CD4-positive, alpha-beta T cell treated with Interleukin-15 for 1 hour (primary cell): Measurements from ENCODE around the gene TBL1XR1.
A peak's percentile ranks its signal among the peaks of the same experiment; 100 is the strongest.
"Not testable (repeated sequence)": the region's sequence is repeated elsewhere in the genome, so short reads cannot be mapped to it uniquely, and the experiment has no call there.

Source experiments
- DNase-seq: peaks from one replicate; pipeline ENCODE4 v3.0.0-alpha.2; 2020

The TBL1XR1 gene

DNA sequence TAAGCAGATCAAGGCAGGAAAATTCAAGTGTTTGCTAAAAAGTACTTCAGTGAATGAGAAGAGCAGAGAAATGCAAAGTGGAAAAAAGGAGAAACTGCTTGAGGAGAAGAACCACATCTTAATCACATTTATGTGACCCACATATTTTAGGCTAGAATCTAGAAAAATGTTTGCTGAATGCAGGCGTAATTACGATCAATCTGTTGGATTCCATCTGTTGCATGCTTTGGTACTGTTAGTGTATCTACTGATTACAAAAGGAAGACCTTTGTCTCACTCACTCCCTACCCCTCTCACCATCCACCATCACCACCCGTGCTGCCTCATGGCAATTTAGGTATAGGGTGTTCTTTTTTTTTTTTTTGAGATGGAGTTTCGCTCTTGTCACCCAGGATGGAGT is 9.7 kb upstream of the TBL1XR1 start:
- DNase-seq = no peak

DNA sequence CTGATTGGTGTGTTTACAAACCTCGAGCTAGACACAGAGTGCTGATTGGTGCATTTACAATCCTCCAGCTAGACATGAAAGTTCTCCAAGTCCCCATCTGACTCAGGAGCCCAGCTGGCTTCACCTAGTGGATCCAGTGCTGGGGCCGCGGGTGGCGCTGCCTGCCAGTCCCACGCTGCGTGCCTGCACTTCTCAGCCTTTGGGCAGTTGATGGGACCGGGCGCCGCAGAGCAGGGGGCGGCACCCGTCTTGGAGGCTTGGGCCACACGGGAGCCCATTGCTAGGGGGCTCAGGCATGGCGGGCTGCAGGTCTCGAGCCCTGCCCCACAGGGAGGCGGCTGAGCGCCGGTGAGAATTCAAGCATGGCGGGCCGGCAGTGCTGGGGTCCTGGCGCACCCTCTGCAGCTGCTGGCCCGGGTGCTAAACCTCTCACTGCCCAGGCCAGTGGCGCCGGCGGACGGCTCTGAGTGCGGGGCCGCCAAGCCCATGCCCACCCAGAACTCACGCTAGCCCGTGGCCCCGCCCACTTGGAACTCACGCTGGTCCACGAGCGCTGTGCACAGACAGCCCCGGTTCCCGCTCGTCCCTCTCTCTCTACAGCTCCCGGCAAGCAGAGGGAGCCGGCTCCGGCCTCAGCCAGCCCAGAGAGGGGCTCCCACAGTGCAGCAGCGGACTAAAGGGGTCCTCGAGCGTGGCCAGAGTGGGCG is 6.6 kb upstream of the TBL1XR1 start:
- no peak for DNase-seq

DNA sequence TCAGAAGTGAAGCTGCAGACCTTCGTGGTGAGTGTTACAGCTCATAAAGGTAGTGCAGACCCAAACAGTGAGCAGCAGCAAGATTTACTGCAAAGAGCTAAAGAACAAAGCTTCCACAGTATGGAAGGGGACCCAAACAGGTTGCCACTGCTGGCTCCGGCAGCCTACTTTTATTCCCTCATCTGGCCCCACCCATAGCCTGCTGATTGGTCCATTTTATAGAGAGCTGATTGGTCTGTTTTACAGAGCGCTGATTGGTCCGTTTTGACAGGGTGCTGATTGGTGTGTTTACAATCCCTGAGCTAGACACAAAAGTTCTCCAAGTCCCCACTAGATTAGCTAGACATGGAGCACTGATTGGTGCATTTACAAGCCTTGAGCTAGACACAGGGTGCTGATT is 5.7 kb upstream of the TBL1XR1 start:
- not testable (repeated sequence) for DNase-seq

DNA sequence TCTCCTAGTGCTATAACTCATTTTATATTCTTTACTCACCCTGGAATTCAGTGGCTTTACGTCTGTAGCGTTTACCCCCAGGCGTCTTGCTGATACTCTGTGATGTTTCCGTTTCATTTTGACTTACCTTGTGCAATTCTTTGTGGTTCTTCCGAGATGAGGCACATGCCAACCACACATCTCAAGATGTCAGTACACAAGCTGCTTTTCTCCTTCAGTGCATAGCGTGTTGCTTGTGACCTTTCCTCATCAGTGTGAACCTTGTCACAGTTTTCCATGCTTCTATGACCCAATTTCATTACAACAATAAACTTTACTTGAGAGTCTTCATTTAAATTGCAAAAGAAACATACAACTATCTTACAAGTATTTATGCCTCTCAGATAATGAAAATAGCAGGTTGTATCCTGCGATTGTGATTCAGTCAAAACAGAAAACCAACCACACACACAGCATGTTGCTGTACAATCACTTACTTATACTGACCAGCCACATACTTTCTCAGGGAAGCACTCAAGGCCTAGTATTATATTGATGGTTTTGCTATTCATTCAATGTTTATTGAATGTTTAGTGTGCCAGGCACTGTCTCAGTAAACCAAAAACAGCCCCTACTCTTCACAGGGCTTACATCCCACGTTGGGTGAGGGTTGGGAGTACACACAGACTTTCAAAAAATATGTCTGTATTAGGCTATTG is 4.6 kb upstream of the TBL1XR1 start:
- DNase-seq = peak; percentile 60

DNA sequence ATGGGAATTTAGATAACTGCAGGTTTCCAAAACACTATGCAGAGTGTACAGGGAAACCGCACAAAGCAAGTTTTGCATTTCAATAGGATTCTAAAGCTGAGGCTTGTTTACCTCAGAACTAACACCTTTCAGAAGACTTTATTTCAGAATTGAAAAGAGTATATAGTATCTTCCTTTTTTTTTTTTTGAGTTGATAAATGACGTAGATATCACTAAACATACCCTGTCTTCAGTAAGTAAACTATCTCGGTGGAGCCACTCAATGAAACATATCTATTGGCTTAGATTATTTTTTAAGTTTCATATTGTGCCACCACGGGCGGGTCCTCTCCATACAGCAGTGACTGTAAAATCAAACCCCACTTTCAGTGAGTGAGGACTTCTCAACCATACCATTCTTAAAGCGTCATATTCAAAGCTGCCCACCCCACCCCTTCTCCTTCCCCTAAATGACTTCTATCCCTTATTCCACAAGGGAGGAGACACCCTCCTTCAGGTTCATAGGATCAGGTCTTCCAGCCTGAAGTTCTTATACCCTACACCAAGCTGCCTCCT is 2.0 kb upstream of the TBL1XR1 start:
- DNase-seq = no peak

DNA sequence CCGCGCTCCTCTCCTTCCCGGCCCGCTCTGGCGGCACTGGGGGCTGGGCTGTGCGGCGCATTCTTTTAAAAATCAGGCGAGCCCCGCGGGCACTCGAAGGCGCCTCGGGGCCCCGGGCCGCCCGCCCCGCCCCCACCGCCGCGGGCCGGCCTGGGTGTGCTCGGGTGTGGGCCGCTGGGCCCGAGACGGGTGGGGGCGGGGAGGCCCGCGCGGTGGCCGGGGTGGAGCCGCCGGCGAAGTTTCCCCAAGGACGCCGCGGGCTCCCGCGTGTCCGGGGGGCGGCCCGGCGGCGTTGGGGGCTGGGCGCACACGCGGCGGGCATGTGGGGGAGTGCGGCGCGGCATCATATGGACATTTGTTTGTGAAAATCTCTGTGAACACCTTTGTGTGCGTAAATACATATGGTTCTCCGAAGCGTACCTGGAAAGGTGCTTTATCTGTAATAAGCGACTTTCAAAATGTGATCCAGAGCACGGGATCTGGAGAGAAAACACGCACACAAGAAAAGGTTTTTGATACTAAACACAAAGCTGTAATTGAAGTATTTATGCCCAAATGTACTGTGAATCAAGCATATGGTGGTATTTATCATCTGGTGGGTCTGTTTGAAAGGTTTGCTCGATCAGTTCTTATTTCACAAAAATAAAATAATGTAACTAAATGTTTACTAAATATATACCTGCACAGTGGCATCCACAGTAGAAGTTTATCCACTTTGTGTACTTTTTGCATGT is 612 bp upstream of the TBL1XR1 start:
- no peak for DNase-seq

DNA sequence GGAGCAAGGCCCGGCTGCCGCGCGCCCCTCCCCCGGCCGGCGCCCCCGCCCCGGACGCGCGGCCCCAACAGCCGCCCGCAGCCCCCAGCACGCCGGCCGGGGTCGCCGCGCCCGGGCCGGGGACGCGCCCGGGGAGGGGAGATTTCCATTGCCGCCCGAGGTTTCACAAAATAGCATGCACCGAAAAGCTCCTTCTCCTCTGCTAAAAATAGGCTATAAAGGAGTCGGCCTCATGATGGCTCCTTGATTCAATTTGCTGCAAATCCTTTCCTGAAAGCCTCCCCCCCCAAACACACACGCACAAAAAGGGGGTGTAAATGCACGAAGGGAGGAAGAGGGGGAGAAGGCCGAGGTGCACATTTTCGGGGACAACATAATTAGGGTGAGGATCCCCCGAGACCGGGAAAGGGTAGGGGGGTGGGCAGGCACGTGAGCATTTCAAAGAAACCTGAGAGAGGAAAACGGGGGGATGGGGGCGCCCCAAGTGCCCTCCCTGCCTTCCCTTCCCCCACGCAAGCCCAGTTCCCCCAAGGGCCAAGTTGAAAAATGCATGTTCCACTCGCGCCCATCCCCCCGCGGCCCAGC is 734 bp downstream of the TBL1XR1 start:
- DNase-seq = no peak

DNA sequence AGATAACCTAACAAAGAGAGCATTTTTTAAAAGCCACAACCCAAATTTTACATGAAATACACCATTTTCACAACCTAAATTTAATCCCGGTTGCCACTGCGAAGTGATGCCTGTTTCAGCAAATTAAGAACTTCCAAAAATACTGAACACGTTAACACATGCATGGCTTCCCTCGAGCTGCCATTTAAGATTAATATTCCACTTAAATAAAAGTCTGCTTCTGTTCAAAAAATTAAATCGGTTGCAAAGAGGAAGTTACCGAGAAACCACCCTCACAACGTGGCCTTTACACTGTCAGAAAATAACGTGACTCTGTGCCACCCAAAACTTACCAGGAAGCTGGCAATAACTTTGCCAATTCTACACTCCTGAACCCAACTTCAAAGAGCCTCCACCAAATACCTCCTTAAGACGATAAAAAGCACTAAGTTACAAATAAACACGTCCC is 1.2 kb downstream of the TBL1XR1 start:
- peak; percentile 41 for DNase-seq

DNA sequence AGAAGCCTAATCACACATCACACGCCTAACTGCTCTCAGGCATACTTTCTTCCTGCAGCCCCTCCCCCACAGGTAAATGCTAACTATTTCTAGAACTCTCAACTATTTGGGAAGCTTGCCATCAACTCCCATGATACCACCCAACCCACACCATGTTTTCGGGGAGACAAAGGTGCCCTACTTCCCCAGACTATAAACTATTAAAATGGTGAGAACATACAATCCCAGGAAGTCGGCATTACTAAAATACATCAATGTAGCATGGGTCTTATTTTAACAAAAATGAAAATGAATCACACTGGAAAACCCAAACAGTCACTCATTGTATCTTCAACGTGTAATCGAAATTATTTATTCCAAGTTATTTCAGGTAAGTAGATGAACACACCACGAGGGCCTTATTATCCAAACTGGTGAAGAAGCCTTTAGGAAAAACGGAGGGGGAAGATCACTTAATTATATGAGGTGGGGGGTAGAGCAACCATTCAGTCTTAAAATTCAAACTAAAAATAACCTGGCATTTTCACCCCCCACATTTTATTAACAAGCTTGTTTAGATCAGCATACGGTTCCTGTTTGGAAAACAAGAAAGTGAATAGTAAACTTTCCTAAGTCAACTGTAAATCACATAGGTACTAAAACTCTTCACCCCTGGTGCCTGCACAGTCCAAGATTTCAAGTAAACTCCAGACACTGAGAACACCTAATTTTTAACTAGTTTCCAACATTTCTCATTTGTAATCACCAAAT is 1.9 kb downstream of the TBL1XR1 start:
- no peak for DNase-seq

DNA sequence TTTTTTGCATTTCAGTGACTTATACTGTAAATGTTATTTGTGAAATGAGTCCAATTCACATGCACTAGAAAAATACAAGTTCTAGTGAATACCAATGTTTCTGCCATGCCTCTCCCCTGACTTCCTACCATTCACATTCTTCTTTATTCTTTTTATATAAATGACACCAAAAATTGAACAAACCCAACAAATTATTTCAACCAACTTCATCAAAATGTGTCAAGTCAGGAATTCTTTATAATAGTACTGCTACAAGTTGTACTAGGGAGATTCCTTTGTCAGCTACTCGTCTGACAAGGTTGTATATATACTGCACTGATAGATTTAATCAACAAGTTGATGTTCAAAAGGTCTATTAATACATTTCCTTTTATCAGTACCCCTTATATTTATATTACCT is 3.0 kb downstream of the TBL1XR1 start:
- DNase-seq = no peak

DNA sequence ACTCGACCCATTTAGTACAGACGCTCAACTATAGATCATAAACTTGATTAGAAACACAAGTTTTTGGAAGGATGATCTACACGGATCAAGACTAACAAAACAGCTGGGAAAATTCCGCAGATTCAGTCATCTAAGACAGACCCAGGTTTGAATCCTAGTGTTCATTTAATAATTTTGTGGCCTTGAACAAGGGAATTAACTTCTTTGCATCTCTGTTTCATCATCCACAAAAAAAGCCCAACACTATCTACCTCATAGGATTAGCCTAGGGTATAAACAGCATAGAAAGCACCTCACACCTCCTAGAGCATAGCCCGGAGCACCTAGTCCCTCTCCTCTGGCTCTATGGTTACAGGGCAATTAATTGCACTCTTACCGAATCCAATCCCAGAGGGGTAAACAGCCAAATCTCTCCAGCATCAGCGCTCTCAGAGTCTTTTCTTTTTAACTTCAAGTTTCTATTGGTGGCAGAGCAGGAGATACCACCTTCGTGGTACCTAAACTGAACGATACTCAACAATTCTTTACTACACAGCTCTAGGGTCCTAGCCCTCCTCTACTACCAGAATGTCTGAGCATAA is 3.5 kb downstream of the TBL1XR1 start:
- DNase-seq = no peak

DNA sequence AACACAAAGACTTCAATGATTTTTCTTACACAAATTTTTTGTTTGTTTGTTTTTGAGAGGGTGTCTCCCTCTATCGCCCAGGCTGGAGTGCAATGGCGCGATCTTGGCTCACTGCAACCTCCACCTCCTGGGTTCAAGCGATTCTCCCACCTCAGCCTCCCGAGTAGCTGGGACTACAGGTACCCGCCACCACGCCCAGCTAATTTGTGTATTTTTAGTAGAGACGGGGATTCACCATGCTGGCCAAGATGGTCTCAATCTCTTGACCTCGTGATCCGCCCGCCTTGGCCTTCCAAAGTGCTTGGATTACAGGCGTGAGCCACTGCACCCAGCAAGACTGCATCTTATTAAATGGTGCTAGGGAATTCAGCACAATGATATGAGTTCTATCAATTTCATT is 4.0 kb downstream of the TBL1XR1 start:
- not testable (repeated sequence) for DNase-seq

DNA sequence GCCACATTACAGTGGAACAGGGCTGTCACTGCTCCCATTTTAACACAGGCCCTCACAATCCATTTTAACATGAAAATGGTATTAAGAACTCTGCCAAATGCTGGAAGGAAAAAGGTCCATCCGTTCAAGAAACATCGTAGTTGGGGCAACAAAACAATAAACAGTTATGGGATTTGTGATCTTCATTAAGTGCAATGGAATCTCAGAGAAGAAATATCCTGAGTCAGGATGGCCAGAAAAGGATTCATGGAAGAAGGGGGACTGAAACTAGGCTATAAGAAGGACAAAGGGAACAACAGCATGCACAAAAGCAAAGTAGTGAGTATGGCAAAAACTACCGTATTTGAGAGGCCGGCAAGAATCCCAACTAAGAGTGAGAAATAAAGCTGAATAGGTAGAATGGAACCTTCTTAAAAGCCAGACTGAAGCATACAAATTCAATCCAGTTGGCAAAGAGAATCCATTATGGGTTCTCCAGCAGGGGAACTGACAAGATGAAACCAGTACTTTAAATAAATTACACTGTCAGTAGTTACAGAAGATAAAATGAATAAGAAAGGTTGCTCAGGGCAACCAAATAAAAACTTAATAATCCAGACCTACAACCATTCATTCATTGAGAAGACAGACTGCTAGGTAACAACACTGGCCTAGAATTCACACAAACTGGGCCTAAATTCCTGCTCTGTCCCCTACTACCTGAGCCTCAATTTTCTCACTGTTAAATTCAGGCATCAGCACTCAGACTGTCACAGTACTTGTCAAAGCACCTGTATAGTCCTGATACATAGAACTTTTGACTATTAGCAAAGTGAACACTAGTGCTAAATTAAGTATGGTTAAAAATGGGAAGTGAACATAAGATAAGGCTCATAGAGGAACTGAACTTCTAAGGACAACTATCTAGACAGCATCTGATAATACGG is 6.3 kb downstream of the TBL1XR1 start:
- DNase-seq = no peak

DNA sequence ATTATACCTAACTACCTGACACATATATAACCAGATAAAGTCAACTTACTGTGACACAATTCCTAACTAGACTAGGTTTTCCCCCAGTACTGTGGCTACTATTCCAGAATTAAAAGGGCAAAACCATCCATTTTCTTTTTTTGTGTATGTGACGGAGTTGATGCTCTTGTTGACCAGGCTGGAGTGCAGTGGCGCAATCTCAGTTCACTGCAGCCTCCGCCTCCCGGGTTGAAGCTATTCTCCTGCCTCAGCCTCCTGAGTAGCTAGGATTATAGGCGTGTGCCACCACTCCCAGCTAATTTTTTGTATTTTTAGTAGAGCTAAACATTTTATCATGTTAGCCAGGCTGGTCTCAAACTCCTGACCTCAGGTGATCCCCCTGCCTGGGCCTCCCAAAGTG is 7.1 kb downstream of the TBL1XR1 start:
- not testable (repeated sequence) for DNase-seq

DNA sequence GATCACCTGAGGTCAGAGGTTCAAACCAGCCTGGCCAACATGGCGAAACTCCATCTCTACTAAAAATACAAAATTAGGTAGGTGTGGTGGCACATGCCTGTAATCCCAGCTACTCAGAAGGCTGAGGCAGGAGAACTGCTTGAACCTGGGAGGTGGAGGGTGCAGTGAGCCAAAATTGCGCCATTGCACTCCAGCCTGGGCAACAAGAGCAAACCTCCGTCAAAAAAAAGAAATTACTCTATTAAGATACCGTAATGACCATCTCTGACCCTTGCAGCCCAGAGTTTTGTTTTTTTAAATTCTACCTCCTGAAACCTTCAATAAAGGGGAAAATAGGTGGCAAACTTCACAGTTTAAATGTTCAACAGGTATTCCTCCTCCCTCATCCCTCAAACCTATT is 9.0 kb downstream of the TBL1XR1 start:
- DNase-seq = not testable (repeated sequence)

DNA sequence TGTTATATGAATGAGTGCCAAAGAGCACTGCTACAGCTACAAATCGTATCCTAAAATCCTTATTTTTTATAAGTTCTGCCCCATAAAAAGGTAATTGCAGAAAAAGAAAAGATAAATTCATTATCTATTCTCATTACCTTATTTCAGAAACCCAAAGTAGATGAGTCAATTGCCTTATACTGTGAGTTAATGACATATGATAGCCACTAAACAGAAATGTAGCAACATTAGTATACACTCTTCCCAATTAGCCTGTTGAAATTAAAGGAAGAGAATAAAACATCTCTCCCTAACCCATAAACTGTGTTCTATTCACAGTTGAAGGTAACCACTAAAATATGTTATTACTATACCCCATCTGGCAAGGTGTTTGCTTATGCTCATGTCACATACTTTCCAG is 11.0 kb downstream of the TBL1XR1 start:
- DNase-seq = no peak

DNA sequence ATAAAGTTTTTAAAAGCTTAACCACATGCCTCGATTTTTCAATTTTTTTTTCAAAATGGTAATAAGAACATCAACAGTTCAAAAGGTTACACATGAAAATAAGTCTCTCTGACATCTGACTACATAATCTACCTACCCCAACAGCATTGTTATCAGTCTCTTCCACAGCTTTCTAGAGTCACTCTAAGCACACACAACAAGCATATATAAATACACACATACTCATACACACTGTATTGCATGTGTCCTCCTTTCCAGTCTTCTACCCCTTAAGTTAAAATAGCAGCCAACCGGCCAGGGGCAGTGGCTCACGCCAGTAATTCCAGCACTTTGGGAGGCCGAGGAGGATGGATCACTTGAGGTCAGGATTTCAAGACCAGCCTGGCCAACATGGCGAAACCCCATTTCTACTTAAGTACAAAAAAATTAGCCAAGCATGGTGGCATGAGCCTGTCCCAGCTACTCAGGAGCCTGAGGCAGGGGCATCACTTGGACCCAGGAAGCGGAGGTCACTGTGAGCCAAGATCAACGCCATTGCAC is 12.2 kb downstream of the TBL1XR1 start:
- no peak for DNase-seq

DNA sequence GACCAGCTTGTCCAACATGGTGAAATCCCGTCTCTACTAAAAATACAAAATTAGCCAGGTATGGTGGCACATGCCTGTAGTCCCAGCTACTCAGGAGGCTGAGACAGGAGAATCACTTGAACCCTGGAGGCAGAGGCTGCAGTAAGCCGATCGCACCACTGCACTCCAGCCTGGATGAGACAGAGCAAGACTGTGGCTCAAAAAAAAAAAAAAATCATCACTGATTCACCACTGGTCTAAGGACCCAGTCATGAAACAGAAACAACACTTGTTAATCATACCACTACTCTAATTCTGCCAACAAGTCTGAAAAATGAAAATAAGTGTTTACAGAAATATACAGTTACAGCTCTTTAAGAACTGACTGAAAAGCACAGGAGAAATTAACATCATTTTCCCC is 12.7 kb downstream of the TBL1XR1 start:
- DNase-seq = not testable (repeated sequence)

DNA sequence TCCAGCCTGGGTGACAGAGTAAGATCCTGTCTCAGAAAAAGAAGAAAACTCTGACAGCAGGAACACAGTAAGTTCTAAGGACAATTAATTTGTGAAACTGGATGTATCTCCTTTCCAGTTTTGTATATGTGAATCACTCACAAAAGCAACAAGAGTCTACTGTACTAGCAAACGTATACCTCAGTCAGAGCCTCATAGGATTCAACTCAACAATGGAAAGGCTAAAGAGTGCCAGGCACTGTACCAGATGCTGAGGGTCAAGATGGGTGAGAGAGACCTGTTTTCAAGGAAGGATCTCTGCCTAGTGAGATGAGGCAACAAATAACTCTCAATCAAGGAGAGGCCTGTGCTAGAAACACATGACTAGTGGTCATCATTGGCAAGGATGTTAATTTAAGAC is 14.9 kb downstream of the TBL1XR1 start:
- DNase-seq = no peak

DNA sequence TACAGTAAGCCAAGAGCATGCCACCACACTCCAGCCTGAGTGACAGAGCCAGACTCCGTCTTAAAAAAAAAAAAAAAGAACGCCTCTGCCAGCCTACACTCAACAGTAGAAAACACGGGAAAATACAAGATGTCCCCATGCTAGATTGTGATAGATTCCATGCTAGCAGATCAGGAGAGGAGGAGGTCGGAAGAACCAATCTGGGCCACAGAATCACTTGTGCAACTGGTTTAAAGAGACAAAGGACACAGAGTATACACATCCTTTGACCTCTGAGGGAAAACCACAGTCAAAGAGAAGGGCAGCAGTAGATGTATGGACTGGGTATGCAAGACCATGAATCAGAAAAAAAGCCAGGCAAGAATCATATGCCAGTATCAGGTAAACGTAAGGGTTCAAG is 15.9 kb downstream of the TBL1XR1 start:
- DNase-seq = no peak

DNA sequence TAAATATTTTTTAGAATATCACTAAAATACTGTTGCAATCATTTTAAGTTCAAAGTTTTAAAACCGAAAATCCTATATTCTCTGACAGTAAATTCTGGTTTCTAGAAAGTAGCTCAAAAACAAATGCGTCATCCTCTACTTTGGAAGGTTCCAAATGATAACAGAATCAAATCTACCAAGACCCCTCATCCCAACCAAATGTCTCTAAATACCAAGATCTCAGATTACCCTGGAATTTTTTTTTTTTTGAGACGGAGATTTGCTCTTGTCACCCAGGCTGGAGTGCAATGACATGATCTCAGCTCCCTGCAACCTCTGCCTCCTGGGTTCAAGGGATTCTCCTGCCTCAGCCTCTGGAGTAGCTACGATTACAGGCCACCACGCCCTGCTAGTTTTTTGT is 16.8 kb downstream of the TBL1XR1 start:
- no peak for DNase-seq
